ENCODE data around the gene EPB41L4B. TPM values are rescaled to one million over a fixed set of nuclear protein-coding genes. Genes with fewer than 3 reads are reported as not detected.

Gene EPB41L4B
- total RNA-seq, 4 donors from 2014 or later = 56.4 to 72.7 (median 71.0) TPM

DNA sequence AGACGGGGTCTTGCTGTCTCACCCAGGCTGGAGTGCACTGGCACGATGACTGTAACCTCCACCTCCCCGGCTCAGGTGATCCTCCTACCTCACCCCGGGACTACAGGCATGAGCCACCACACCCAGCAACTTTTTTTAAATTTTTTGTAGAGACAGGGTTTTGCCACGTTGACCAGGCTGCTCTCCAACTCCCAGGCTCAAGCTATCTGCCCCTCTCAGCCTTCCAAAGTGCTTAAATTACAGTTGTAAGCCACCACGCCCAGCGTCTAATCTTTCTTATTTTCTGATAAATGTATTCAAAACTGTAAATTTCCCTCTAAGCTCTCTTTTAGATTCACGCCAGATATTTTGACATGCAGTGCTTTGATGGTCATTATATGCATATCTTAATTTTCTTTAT lies 164.2 kb downstream of the EPB41L4B start:
- WGBS, 2 donors = 83 to 86% methylated on average over 8 of the region's 8 CpGs
- H3K27ac ChIP-seq = no peak overlapping the region
- H3K27me3 ChIP-seq = no peaks in the 10 kb centered on the region
- intact Hi-C loops (cut with DNase I) = no loop called here
- no peaks in the 10 kb centered on the region for H3K9me3 ChIP-seq
- TF ChIP-seq, protein P1, sequence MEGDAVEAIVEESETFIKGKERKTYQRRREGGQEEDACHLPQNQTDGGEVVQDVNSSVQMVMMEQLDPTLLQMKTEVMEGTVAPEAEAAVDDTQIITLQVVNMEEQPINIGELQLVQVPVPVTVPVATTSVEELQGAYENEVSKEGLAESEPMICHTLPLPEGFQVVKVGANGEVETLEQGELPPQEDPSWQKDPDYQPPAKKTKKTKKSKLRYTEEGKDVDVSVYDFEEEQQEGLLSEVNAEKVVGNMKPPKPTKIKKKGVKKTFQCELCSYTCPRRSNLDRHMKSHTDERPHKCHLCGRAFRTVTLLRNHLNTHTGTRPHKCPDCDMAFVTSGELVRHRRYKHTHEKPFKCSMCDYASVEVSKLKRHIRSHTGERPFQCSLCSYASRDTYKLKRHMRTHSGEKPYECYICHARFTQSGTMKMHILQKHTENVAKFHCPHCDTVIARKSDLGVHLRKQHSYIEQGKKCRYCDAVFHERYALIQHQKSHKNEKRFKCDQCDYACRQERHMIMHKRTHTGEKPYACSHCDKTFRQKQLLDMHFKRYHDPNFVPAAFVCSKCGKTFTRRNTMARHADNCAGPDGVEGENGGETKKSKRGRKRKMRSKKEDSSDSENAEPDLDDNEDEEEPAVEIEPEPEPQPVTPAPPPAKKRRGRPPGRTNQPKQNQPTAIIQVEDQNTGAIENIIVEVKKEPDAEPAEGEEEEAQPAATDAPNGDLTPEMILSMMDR (IDR thresholded peaks at IDR 0.05) = no peak
- TF ChIP-seq POLR2A (IDR thresholded peaks at IDR 0.05) = no peak
- no peak for DNase-seq
- no peak overlapping the region for H3K4me3 ChIP-seq (replicated peaks in 1 of 3)
- no peaks in the 10 kb centered on the region for H3K4me1 ChIP-seq
- no peaks in the 10 kb centered on the region for H3K36me3 ChIP-seq

GRCh38 chr9:109150925-109151545 lies 169.8 kb downstream of the EPB41L4B start:
- no peaks in the 10 kb centered on the region for H3K9me3 ChIP-seq
- intact Hi-C loops (cut with DNase I) = no loop called here
- no peaks in the 10 kb centered on the region for H3K36me3 ChIP-seq
- no peak overlapping the region for H3K27ac ChIP-seq
- WGBS, 2 donors = 92 to 93% methylated on average over 3 of the region's 3 CpGs
- no peak for TF ChIP-seq POLR2A (IDR thresholded peaks at IDR 0.05)
- TF ChIP-seq, protein P1 (IDR thresholded peaks at IDR 0.05) = no peak
- no peaks in the 10 kb centered on the region for H3K4me1 ChIP-seq
- H3K27me3 ChIP-seq = no peaks in the 10 kb centered on the region
- H3K4me3 ChIP-seq (replicated peaks in 1 of 3) = no peak overlapping the region
- DNase-seq = no peak

DNA sequence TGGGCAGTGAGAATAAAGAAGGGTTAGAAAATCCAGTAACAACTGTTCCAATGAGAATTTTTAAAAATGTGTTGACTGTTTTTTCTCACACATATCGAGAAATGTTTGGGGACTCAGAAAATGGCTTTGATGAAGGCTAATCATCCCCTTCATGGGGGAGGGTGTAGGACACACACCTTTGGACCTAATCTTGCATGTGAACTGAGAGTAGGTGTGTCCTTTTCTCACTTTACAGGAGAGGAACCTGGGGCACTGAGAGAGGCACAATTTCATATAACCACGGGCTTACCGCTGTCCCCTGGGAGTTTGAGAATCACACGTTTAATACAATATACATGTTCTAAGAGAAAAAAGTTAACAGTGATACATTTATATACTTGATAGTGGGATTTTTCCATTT lies 171.1 kb downstream of the EPB41L4B start:
- 90 to 95% methylated on average over 4 of the region's 4 CpGs for WGBS, 2 donors

DNA sequence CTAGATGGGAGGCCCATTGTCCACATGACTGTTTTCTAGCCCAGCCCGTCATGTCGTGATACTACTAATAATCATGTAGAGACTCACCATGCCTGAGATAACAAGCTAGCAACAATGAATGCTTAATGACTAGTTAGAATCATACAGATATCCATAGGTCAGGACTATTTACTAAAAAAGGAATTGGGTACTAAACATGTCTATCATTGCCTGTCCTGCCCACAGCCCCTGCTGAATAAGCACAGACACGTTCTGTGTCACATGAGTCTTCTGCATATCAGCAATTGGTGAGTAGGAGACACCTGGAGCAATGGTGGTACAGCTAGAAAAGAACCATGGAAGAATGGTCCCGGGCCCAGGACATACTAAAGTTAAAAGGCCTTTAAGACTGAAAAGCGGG lies 171.8 kb downstream of the EPB41L4B start:
- 90 to 94% methylated on average over 5 of the region's 5 CpGs for WGBS, 2 donors
- Histone ChIP-seq H3K4me3 (replicated peaks in 1 of 3) (no peak overlapping the region), H3K4me1 (no peaks in the 10 kb centered on the region), H3K36me3 (no peaks in the 10 kb centered on the region), H3K27ac (no peak overlapping the region), H3K9me3 (no peaks in the 10 kb centered on the region), H3K27me3 (no peaks in the 10 kb centered on the region)
- intact Hi-C loops (cut with DNase I) = no loop called here
- DNase-seq = no peak
- no peak for TF ChIP-seq POLR2A (IDR thresholded peaks at IDR 0.05)
- TF ChIP-seq, protein P1 (IDR thresholded peaks at IDR 0.05) = no peak

More for the DNA sequence above, 171.1 kb downstream of the EPB41L4B start:
- H3K9me3 ChIP-seq = no peaks in the 10 kb centered on the region
- H3K4me3 ChIP-seq (replicated peaks in 1 of 3) = no peak overlapping the region
- DNase-seq = no peak
- no peak for TF ChIP-seq POLR2A (IDR thresholded peaks at IDR 0.05)
- TF ChIP-seq, protein P1 (IDR thresholded peaks at IDR 0.05) = no peak
- H3K4me1 ChIP-seq = no peaks in the 10 kb centered on the region
- H3K27ac ChIP-seq = no peak overlapping the region
- intact Hi-C loops (cut with DNase I) = no loop called here
- no peaks in the 10 kb centered on the region for H3K27me3 ChIP-seq
- H3K36me3 ChIP-seq = no peaks in the 10 kb centered on the region

- H3K27me3 ChIP-seq = no peaks in the 10 kb centered on the region
- no peaks in the 10 kb centered on the region for H3K36me3 ChIP-seq
- H3K4me3 ChIP-seq (replicated peaks in 1 of 3) = no peak overlapping the region
- TF ChIP-seq POLR2A (IDR thresholded peaks at IDR 0.05) = no peak
- TF ChIP-seq, protein P1 (IDR thresholded peaks at IDR 0.05) = no peak
- no peaks in the 10 kb centered on the region for H3K4me1 ChIP-seq
- intact Hi-C loops (cut with DNase I) = no loop called here
- no peaks in the 10 kb centered on the region for H3K9me3 ChIP-seq
- H3K27ac ChIP-seq = no peak overlapping the region
- no peak for DNase-seq
- WGBS, 2 donors = 86 to 89% methylated on average over 6 of the region's 6 CpGs
Observed at GRCh38 chr9:109145051-109145450, 175.8 kb downstream of the EPB41L4B start.

Data from thyroid gland (tissue), 4 donors.